HTERT RPE-1 (cell line): Measurements from ENCODE around the gene MAMLD1.

Experiments used
- in situ Hi-C: fragments of 300-500 bp; cut with MboI; formaldehyde crosslinking; loops from 4 replicates; pipeline ENCODE4 v1.14.3; 2020; ENCODE audit warnings: low sequenced_read_pairs

MAMLD1 gene

GRCh38 chrX:150355913-150356312, 7.2 kb upstream of the MAMLD1 start:
- in situ Hi-C loops: no loop called here

- in situ Hi-C loops: no loop called here
Measured at GRCh38 chrX:150357790-150358189, 5.3 kb upstream of the MAMLD1 start.

DNA sequence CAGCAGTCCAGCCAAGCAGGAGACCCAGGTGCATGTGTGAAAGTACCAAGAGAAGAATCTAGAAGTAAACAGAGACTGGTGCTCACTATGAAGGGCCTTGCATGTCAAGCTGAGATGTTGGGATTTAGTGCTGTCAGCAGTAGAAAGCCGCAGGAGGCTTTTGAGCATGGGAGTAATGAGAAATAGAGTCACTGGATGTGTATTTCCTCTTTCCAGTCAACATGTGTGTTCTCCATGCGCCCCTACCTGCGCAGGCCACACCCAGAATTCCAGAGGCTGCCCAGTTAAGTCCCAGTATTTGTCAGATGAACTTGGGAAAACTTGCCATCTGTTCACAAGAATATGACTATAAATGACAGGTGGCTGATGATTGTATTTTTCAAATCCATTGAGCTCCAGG, 4.5 kb upstream of the MAMLD1 start:
- in situ Hi-C loops: no loop called here

DNA sequence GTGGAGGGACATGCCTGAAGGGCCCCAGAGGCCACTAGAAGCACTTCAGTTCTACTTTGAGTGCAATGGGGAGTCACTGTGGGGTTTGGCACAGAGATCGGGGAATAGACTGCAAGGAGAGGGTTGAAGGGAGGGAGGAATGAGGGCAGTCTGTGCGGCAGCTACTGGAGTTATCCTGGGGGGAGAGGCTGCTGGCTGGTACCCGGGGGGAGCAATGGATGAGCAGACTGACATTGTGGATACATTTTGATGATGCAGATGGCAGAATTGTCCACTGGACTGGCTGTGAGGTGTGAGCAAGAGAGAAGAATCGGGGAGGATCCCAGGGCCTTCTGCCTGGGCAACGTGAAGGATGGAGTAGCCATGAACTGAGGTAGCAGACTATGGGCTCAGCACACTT, 2.8 kb upstream of the MAMLD1 start:
- in situ Hi-C loops: no loop called here

DNA sequence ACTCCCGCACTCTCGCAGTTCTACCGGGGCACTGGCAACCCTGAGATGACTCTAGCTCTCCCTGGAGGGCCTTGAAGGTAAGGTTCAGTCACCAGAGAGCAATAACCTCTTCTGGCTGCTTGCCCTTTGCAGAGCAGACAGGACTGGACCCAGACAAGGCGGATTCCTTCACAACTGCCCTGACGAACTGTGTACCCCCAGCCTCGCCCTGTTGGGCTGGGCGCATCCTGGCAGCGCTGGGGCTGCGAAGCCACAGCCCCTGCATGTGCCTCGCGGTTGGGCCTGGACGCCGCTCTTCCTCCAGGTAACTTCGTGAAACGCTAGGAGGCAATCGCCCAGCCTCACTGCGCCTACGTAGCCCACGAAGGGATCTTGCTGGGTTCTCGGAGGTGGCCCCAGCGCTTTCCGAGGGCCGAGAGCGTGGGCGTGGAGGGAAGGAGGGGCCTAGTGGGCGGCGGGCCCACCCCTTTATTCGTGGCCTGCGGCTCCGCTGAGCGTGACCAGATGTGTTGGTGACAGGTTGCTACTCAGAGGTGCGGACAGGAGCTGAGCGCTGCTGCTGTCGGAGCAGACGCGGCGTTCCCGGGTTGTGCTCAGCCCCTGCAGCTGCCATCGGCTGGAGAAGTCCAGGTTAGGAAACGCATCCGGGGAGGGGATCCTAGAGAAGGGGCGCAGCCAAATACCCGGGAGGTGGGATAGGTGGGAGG, 1.9 kb upstream of the MAMLD1 start:
- in situ Hi-C loops: no loop called here

- in situ Hi-C loops: no loop called here
Measured at GRCh38 chrX:150361777-150362351, 1.3 kb upstream of the MAMLD1 start.

DNA sequence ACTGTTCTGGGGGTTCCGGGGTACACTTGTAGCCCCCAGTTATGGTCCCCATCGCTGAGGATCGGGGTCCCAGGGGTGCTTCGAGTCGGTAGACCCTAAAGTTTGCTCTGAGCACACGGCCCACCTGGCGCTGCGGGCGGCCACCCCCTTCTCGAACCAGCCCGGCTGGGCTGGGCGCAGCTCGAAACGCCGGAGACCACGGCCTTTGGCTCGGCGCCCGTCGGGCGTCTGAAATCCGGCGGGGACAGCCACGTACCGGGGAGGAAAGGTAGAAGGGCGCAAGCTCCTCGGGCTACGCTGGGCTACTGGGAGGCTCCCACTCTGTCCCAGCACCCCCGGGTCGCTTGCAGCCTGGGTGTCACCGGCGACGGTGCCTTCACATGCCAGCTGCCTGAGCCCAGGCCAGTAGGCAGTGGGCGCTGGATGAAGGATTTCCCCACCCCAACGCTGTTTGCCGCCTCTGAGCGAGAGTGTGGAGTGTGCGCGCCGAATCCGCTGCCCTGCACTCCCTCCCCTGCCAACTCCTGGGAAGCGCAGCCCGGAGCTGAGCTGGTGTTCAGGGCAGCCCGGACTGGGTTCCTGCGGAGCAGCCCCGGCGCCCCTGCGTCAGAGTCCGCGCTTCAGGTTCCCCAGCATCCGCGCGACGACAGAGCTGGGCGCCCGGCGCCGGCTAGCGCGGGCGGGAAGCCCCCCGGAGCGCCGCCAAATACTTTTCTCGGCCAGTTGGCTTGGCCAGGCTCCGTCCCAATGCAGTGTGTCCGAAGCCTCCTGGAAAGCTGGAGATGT, 637 bp downstream of the MAMLD1 start:
- in situ Hi-C loops: no loop called here

DNA sequence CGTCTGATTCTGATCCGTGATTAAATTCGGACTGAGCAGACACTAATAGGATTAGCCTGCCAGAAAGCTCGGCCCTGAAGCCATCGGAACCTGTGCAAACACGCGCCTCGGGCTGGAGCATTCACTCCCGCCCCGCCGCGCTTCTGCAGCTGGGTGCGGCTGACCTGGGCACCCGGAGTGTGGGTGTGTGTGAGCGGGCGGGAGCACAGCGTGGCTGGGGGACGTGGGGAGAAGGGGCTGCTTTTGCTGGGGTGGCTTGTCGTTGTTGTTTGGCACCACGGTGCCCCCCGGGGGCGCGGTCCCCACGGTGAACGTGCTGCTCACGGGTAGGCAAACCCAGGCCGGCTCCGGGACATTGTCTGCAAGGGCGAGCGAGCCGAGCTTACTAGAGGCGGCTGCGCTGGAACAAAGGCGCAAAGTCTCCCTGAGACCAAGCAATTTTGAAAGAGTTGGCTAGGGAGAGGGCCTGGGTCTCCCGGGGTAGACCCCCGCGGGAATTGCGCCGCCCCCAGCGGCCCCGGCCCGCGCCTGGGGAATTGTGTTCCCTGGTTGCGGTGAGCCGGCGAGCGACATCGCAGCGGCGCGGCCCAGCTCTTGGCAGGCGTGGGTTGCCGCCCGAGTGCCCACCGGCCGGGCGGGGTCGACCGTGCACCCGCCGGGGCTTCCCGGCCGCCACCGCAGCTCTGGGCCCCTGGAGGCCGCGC, 1.4 kb downstream of the MAMLD1 start:
- in situ Hi-C loops: no loop called here

DNA sequence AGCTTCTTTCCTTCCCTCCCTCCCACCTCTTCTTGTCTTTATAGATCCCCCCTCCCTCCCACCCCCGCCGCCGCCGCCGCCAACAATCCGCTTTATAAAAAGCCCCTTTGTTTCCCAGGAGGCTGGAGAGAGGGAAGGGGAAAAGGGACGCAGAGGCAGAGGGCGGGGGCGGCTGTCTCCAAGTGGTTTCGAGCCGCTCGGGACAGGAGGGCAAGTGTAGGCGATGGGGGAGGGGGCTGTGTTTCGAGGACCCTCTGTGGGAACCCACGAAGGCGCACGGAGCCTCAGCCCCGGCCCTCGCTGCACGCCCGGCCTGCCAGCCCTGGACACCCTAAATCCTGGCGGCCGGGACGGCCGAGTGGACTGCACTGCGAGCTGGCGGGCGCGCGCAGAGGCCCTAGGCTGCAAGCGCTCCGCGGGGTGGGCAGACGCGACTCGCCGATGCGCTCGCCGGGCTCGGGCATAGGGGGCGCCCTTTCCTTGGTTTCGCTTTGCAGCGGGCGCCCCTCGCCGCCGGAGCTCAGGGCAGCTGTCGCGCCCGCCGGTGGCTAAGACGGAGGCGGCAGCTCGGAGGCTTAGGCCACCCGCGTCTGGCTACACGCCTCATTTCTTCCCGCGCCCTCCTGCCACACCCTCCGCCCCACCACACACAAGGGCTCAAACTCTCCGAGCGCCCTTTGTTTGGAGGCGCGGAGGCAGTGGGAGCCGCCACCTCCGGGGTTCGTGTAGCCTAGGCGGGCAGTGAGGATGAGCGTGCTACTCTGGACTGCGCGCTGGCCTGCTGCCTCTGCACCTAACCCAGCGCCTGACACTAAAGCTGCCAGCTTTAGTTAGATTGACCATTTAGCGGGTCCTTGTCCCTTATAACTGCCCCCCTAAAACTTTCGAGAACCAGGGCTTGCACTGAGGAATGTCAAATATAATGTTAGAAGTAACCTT, 2.2 kb downstream of the MAMLD1 start:
- in situ Hi-C loops: no loop called here

DNA sequence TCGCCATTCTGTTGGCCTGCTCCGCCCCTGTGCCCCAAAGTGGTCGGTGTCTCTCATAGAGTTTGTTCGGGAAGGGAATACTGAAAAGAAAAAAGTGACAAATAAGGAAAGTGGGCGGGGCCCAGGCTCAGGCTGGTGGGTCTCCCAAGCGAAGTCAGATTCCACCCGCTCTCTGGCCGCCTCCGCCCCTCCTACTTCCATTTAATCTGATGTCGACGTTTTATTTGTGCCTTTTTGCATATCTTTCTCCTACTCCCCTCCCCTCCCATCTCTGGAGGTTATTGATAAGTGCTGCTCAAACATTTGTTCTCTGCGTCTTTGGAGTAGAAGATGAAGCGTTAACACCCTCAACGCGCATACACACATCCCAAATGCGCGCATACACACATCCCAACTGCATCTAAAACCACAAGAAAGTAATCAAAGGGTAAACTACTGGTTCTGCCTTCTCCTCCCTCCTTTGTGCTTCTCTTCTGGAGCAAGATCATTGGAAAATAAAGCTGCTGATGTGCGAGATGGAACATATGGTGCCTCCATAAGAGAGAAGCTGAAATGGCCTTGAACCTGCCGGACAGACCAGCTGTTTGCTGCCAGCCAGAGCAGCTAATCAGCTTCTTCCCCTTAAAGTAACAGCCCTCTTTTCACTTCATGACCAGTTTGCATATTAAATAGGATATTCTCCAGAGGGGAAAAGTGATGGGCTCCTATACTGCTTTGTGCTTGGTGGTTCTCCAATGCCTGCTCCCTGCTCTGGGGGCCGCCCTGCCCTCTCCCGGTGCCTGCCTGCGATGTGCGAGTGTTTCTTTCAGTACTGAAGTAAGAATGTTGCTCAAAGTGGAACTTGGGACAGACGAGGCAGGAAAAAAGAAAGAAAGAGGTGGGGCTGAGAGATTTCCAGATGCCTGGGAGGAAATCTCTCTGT, 3.1 kb downstream of the MAMLD1 start:
- in situ Hi-C loops: no loop called here

DNA sequence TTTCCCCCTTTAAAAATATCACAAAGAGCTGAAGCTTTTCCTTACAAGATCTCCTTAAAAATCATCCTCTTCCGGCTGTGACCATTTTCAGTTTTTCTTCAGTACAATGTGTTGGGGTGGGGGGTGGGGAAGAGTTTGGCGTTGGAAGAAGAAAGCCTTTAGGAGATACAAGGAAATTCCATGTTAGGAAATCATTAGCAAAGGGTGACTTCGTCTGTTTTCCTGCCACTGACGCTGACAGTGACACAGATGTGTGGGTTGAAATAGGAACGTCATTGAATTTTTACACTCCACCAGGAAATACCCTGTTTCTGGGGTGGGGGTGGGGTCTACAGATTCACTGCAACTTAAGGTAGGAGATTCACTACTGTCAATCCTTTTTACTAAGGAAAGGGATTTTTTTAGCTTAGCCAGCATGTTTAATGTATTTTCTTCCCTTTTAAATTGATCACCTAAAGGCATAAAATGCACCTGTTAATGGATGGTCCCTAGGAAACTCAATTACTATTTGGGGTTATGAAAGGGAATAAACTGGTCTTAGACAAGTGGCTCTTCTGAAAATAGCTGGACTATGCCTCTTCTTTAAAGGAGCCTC, 3.9 kb downstream of the MAMLD1 start:
- in situ Hi-C loops: no loop called here

- in situ Hi-C loops: no loop called here
Measured at GRCh38 chrX:150370589-150371312, 7.6 kb downstream of the MAMLD1 start.

DNA sequence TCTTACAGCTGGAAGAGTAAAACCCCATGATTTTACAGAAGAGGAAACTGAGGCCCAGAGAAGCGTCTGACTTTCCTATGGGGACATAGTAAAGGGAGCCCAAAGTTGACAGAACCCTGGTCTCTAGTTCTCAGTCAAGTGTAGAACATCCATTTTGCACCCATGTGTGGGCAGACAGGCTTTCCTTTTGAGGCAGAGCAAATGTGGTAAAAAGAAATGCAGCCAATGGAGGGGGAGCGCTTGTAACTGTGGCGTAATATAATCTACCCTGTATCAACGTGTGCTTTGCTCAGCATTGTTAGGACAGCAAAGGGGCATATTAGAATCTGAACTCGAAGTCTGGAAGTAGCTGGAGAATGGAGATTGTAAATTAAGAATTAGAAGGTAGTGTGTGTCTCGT, 8.8 kb downstream of the MAMLD1 start:
- in situ Hi-C loops: no loop called here

- in situ Hi-C loops: no loop called here
Measured at GRCh38 chrX:150372280-150372679, 9.2 kb downstream of the MAMLD1 start.

GRCh38 chrX:150372756-150373155, 9.6 kb downstream of the MAMLD1 start:
- in situ Hi-C loops: no loop called here

DNA sequence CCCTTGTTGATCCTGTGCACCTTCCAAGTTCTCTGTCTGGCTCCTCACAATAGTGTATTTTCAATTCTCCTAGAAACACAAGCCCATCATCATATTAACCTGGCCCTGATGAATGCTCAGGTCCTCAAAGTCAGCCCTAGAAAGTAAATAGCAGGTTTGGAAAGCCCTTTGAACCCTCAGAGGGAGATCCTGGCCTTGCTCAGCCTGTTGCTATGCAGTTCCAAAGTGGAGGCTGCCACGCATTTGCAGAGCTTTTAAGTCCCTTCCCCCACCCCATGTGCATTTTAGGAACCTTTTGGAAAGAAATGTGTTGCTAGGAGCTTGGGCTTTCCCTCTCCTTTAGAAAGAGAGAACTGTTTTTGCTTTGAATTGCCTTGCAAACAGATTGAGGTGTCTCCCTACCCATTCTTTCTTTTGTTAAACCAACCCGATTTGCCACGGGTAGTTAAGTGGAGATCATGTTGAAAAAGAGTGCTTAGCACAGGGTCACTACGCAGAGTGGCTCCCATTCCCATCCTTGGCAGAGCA, 12.2 kb downstream of the MAMLD1 start:
- in situ Hi-C loops: no loop called here

GRCh38 chrX:150377005-150377404, 13.9 kb downstream of the MAMLD1 start:
- in situ Hi-C loops: no loop called here

- in situ Hi-C loops: no loop called here
Measured at GRCh38 chrX:150405006-150405405, 41.9 kb downstream of the MAMLD1 start.
